Endodermal cell (in vitro differentiated cells): ENCODE data around the gene PLSCR4. TPM values are rescaled to one million over a fixed set of nuclear protein-coding genes. Genes with fewer than 3 reads are reported as not detected.

Experiments used
- DNase-seq: peaks from one replicate; pipeline ENCODE4 v3.0.0-alpha.2; 2017
- H3K27ac ChIP-seq: 2 replicates; pipeline ENCODE4 v1.5.1; 2013; ENCODE audit warnings: mild to moderate bottlenecking, low read depth, low read length, moderate library complexity
- H3K27me3 ChIP-seq: 2 replicates; pipeline ENCODE4 v1.6.1; 2013; ENCODE audit warnings: mild to moderate bottlenecking, low read length, moderate library complexity; ENCODE audit not compliant: insufficient read depth, control insufficient read depth, poor library complexity, severe bottlenecking
- H3K36me3 ChIP-seq: 2 replicates; pipeline ENCODE4 v1.7.0; 2013; ENCODE audit warnings: mild to moderate bottlenecking, low read length, moderate library complexity; ENCODE audit not compliant: control insufficient read depth, insufficient read depth
- H3K4me1 ChIP-seq: one replicate; pipeline ENCODE4 v1.7.0; 2013; ENCODE audit warnings: low read length; ENCODE audit not compliant: control insufficient read depth, insufficient read depth
- H3K4me3 ChIP-seq: 2 replicates; pipeline ENCODE4 v1.5.1; 2013; ENCODE audit warnings: mild to moderate bottlenecking, low read length, moderate library complexity
- H3K9ac ChIP-seq: 2 replicates; pipeline ENCODE4 v1.6.1; 2013; ENCODE audit warnings: mild to moderate bottlenecking, low read length, moderate library complexity; ENCODE audit not compliant: poor library complexity, severe bottlenecking; ENCODE audit errors: extremely low read depth
- H3K9me3 ChIP-seq: 2 replicates; pipeline ENCODE4 v1.6.1; 2013; ENCODE audit warnings: mild to moderate bottlenecking, low read length, moderate library complexity; ENCODE audit not compliant: control insufficient read depth
- H3K27ac Mint-ChIP-seq: 2 replicates; pipeline ENCODE4 v1.8.0; 2020; ENCODE audit warnings: mixed read lengths
- H3K27me3 Mint-ChIP-seq: 2 replicates; pipeline ENCODE4 v1.8.0; 2021; ENCODE audit warnings: mild to moderate bottlenecking, mixed read lengths; ENCODE audit not compliant: insufficient read depth
- H3K36me3 Mint-ChIP-seq: 2 replicates; pipeline ENCODE4 v1.8.0; 2020; ENCODE audit warnings: low read depth, mixed read lengths
- H3K4me1 Mint-ChIP-seq: 2 replicates; pipeline ENCODE4 v1.8.0; 2020; ENCODE audit warnings: mixed read lengths
- H3K4me3 Mint-ChIP-seq: 2 replicates; pipeline ENCODE4 v1.8.0; 2020; ENCODE audit warnings: mild to moderate bottlenecking, moderate library complexity, mixed read lengths
- H3K9me3 Mint-ChIP-seq: 2 replicates; pipeline ENCODE4 v1.8.0; 2020; ENCODE audit warnings: mild to moderate bottlenecking, mixed read lengths
- CTCF ChIP-seq: fragments of 200-600 bp; sonication (generic); conservative IDR thresholded peaks from 2 replicates; pipeline ENCODE4 v1.5.0; 2021; ENCODE audit warnings: antibody characterized with exemption, mild to moderate bottlenecking
- WGBS, 2 experiments: methylation state at CpG; one replicate each; pipeline versions ENCODE4 v1.1.5 to v1.1.7; 2013; ENCODE audit warnings: missing lambda C conversion rate in 2 of 2, mixed read lengths in 1 of 2; ENCODE audit not compliant: insufficient coverage in 1 of 2, insufficient read length in 1 of 2; 5-methylcytosine and 5-hydroxymethylcytosine counted together
- total RNA-seq, 2 donors: library from RNA; stranded (reverse); fragmentation: NEBNext Ultra II Directional in 1 of 2; extraction: Animal tissue kit (Norgen Biotek cat#: 25700) in 1 of 2; gene quantifications; 2 replicates in 1 of 2; 3 replicates in 1 of 2; pipeline ENCODE4 v1.2.1, GENCODE V29; 2021

The PLSCR4 gene
- total RNA-seq, 2 donors from 2014 or later, result 9.3 to 12.3 TPM

- H3K4me1 ChIP-seq, result no peaks in the 10 kb centered on the region
Observed at GRCh38 chr3:146148468-146148931, 102.4 kb downstream of the PLSCR4 start.

GRCh38 chr3:146145642-146146041 is 105.3 kb downstream of the PLSCR4 start:
- Histone ChIP-seq H3K4me1 (no peaks in the 10 kb centered on the region), H3K4me3 (no peak overlapping the region), H3K27me3 (no peaks in the 10 kb centered on the region), H3K27ac (no peak overlapping the region), H3K9ac (no peak overlapping the region), H3K9me3 (no peaks in the 10 kb centered on the region), H3K36me3 (no peaks in the 10 kb centered on the region)
- no peaks in the 10 kb centered on the region for H3K27me3 Mint-ChIP-seq
- 100% methylated on average over 1 of the region's 1 CpG; no CpG with 5 or more reads in 1 of the 2 experiments for WGBS, 2 experiments
- no peaks in the 10 kb centered on the region for H3K4me1 Mint-ChIP-seq
- no peak for TF ChIP-seq CTCF
- H3K4me3 Mint-ChIP-seq, result no peak overlapping the region
- H3K27ac Mint-ChIP-seq, result no peak overlapping the region
- no peaks in the 10 kb centered on the region for H3K36me3 Mint-ChIP-seq
- H3K9me3 Mint-ChIP-seq, result no peaks in the 10 kb centered on the region
- no peak for DNase-seq

More at GRCh38 chr3:146148468-146148931, 102.4 kb downstream of the PLSCR4 start:
- Histone ChIP-seq H3K36me3 (no peaks in the 10 kb centered on the region), H3K27ac (no peak overlapping the region), H3K4me3 (no peak overlapping the region), H3K9me3 (no peaks in the 10 kb centered on the region), H3K9ac (no peak overlapping the region), H3K27me3 (no peaks in the 10 kb centered on the region)
- peak; percentile 55 for TF ChIP-seq CTCF
- H3K4me3 Mint-ChIP-seq, result no peak overlapping the region
- peaks cover 7% of the 10 kb centered on the region for H3K4me1 Mint-ChIP-seq
- H3K27me3 Mint-ChIP-seq, result no peaks in the 10 kb centered on the region
- DNase-seq, result no peak
- H3K27ac Mint-ChIP-seq, result no peak overlapping the region
- WGBS, 2 experiments, result 65 to 100% methylated on average over 1 of the region's 1 CpG
- peaks cover 7% of the 10 kb centered on the region for H3K36me3 Mint-ChIP-seq
- H3K9me3 Mint-ChIP-seq, result no peaks in the 10 kb centered on the region

- Mint-ChIP-seq H3K27ac (no peak overlapping the region), H3K27me3 (no peaks in the 10 kb centered on the region), H3K9me3 (no peaks in the 10 kb centered on the region), H3K4me1 (no peaks in the 10 kb centered on the region), H3K4me3 (no peak overlapping the region), H3K36me3 (no peaks in the 10 kb centered on the region)
- no peaks in the 10 kb centered on the region for H3K36me3 ChIP-seq
- no peaks in the 10 kb centered on the region for H3K9me3 ChIP-seq
- no peak for TF ChIP-seq CTCF
- no peaks in the 10 kb centered on the region for H3K4me1 ChIP-seq
- H3K9ac ChIP-seq, result no peak overlapping the region
- 96 to 100% methylated on average over 2 to 3 of the region's 3 CpGs for WGBS, 2 experiments
- no peaks in the 10 kb centered on the region for H3K27me3 ChIP-seq
- DNase-seq, result no peak
- no peak overlapping the region for H3K4me3 ChIP-seq
- no peak overlapping the region for H3K27ac ChIP-seq
Observed at GRCh38 chr3:146142757-146143156, 108.1 kb downstream of the PLSCR4 start.

Other genes starting within 250 kb of the PLSCR4 start
- 10 to 100 TPM; 37.9 to 65.5 TPM for gene PLOD2, start 89.9 kb downstream of the PLSCR4 start, total RNA-seq
- 10 to 100 TPM in 1 of 2 donors, 1 to 10 TPM in 1; 3.0 to 17.7 TPM for gene PLSCR2, start 218.5 kb upstream of the PLSCR4 start, total RNA-seq